HG02571 (cell line): Measurements from ENCODE around the gene DCHS2.

Experiments
- ATAC-seq: cut with Tn5 transposase; IDR thresholded peaks from one replicate; pipeline ENCODE4 v1.9.1; 2021; ENCODE audit warnings: mild to moderate bottlenecking, moderate library complexity; ENCODE audit not compliant: unreplicated experiment

The DCHS2 gene, protein sequence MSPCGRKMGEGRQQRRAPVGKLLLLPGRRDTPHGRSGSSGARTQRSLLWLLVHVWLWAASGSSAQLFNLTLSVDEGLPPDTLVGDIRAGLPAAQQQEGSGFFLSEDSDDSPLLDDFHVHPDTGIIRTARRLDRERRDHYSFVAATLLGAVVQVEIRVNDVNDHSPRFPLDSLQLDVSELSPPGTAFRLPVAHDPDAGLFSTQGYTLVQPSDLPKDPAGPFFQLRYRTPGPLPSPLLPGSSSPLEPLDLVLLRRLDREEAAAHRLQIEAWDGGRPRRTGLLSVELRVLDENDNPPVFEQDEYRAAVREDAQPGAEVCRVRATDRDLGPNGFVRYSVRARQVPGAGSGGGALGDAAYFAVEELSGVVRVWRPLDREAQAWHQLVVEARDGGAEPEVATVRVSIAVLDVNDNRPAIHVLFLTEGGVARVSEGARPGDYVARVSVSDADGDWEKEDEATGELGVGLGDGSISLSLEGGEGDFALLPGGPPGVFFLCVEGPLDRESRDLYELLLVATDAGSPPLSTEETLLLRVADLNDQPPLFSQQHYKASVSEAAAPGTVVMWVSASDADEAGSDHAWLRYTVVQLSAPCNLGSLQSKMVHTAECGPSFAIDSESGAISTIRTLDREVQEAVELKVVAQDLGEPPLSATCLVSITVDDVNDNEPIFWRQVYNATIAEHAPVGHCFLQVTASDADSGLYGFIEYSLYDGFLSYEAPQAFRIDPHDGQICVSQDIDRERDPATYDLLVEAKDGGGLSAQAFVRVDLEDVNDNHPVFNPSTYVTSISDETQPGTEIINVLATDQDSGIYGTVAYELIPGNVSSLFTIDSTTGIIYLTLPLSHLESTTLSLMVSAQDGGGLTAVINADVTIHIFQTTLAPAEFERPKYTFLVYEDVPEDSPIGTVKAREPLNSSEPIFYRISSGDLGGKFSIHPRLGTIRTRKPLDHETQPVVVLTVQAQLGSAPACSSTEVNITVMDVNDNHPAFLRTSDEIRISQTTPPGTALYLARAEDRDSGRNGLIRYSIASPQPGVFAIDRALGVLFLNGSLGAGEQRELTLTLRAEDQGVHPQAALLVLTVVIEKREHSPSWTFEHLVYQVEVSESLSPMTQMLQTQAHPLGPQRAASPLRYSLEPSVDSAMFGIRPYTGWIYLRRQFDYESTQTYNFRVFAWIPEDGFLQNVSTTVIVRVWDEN (N-terminal part only)

DNA sequence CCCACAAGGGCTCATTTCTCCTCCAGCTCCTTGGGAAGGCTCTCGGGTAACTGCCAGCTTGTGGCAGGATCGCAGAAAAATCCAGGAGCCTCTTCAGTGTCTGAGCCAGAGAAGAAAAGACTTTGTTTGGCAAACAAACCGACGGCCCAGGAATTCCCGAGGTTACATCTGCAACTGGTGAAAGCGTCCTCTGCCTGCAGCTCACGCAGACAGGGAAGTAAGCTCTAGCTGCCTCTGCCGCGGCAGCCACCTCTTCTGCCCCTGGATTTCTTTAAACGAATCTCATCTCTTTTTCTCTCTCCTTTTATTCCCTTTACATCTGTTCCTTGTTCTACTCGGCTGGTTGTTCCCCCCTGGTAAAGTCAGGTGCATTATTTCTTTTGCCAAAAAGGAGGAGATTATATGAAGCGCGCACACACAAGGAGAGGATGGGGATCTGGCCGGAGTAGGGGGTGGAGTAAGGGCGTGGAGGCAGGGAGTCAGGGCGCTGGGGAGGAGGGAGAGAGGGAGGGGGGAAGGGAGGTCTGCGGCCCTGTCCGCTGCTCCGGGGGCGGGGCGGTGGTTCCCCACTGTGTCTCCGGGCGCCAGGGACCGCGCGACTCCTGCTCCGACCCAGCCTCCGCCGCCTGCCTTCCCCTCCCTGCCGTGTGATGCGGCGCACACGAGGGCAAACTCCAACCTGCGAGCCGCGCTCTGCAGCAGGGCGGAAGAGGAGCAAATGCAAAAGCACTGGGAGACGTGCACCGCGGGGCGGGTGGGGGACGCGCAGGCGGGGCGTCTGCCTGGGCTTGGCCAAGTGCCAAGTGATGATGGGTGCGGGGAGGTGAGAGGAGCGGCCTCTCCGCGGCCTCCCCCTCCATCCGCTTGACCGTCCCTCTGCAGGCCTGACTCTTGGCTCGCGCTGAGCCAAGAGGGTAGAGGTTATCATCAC lies at the start of gene DCHS2:
DCHS2 (minus strand) TSS at position 459 of the 931 bp plus-strand sequence; CDS start at position 15, 444 bp downstream.
- peak; percentile 57 for ATAC-seq

DNA sequence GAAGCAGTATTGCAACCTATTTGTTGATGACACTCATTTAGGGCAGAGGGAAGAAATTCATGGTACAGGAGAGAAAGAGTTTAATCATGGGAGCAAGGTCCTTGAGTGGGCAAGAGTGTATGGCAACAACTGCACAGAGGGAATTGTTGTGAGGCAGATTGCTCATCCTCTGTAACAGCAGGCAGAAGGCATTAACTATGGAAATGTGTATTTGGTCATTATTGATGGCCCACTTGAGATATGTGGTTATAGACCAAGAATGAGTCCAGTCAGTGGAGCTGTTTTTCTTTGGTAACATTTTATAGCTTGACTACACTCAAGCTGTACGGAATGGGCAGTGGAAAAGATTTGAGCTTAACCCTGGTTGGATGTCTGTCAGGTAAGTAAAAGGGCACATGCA lies 42.7 kb upstream of the DCHS2 start:
- no peak for ATAC-seq

DNA sequence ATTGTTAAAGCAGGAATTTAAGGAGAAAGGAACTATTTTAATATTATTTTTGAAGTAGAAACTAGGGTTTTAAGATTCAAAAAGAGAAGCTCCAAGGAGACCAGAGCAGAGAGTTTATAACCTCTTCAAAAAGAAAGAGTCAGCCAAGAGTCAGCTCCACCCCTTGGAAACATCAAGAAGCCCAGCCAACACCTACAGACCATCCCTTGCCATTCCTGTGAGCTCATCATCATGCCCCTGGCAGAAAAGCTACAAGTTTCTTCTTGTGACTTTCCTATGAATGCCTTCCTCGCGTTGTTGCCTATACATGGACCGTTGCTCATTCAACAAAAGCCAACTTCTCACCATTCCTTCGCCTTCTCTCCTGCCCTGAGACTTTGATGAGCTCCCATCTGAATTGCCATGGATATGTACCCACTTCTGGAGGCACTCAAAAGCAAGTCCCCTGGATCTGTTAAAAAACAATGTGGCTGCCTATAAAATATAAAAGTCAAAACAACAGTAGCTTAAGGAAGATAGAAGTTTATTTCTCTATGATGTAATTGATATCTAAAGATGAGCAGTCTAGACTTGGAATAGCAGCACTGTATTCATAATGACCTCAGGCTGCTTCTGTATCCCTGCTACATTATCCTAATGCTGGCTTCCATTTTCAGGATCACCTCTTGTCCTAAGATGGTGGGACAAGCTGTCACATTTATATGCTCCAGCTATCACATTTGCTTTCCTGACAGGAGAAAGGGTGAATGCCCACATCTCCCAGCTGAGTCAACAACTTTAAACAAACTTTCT lies 38.3 kb upstream of the DCHS2 start:
- no peak for ATAC-seq

DNA sequence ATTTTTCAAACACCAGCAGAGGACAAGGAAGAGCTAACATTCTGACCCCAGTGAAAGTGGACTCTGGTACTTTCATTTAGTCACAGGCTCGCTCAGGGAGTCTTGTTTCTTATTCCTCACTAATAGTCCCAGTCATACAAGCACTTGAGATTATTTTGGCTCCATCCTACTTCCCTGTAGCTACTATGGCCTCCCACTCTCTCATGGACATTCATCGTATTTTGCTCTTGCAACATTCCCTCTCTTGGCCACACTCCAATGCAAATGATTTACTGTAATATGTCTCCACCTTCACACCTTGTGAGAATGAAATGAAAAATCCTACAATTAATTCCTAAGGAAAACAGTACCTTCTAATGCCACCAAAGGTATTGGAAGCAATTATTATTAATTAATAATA lies 37.3 kb upstream of the DCHS2 start:
- ATAC-seq, result no peak

DNA sequence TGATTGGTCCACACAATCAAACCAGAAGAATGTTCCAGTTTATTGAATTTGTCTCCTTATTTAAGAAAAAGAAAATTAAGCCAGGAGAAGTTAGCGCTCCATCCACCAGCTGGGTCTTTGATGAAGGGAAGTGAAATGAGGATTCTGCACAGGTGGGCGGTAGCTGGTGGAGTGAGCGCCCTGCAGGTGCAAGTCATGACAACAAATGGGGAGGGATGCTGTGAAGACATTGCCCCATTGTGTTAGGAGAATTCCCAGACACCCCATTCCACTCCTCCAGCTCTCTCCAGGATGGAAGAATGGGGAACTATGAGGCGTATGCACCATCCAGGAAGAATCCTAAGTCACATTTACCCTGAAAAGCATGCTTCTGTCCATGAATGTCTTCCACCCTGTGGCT lies 35.7 kb upstream of the DCHS2 start:
- no peak for ATAC-seq

DNA sequence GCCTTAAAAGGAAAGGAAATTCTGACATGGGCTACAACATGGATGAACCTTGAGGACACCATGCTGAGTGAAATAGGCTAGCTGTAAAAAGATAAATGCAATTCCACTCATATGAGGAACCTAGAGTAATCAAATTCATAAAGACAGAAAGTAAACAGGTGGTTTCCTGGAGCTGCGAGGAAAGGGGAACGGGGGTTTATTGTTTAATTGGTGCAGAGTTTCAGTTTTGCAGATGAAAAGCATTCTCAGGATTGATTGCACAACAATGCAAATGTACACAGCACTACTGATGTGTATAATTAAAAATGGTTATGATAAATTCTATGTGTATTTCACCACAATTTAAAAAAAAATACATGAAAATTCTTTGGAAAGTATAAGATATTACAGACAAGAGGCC lies 34.6 kb upstream of the DCHS2 start:
- no peak for ATAC-seq

DNA sequence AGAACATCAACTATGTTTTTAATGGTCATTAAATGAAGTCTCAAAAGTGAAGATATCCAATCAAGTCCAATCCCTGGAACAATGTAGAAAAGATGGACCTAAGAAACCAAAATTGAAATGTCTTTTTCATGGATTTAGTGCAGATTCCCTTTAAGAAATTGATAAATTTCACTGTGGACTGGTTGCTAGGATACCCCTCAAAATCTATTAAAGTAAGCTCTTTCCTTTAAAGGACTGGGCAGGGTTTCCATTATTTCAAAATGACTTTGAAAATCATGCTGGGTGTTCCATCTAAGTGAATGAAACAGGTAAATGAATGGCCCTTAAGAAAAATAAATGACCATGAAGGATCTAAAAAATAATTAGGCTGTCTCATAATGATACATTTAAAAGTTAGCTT lies 30.0 kb upstream of the DCHS2 start:
- ATAC-seq, result no peak

DNA sequence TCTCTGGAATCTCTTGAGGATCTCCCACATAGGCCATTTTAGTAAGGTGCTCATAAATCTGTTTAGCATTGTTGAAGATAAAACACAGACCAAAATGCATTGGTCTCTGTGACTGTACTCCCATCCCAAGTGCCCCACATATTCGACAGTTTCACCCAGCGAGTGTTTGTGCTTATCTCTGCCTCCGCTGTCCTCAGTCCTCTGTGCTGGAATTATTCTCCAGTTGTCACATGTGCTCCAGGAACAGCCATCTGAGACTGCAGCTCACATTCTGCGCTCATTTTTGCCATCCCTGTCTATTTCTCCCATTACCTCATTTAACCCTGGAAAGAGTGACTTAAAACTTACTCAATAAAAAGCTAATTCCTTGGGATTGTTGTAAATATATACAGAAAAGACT lies 27.6 kb upstream of the DCHS2 start:
- no peak for ATAC-seq

DNA sequence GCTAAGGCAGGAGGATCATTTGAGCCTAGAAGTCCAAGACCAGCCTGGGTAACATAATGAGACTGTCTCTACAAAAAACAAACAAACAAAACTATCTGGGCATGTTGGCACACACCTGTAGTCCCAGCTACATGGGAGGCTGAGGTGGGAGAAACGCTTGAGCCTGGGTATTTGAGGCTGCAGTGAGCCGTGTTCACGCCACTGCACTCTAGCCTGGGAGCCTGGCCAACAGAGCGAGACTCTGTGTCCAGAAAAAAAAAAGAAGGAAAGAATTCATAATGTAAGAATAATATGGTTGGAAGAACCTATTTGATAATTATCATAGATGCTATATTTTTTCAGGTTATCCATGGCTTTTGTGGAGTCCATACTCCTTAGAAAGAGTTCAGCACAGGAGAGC lies 26.0 kb upstream of the DCHS2 start:
- ATAC-seq, result no peak

DNA sequence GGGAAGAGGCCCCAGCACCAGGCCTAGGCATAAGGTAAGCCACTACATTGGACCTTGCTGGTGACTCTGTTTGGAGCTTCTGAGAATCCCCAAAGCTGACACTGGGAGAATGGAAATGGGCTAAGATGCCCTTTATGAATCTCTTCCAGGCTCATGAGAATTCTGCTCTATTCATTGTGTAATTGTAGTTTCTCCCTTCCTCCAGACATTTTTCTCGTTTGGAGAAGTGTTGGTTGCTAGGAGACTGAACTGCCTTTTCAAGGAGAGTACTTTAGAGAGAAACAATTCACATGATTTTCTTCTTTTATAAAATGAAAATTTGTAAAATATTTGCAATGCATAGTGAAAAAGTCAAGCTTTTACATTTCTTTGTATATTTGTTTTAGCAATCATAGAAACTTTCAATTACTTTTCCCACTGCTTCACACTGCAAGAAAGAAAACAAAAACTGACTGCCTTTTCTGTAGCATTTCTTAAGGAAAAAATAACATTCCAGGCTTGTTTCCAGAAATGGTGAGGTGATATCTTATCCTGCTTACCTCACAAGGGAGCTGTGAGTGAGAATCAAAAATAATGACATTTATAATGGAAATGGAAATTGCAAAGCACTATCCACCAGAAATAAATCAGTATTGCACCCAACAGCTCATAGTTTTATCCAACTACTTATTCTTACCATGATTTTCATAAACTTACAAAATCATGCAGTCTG lies 24.9 kb upstream of the DCHS2 start:
- no peak for ATAC-seq

DNA sequence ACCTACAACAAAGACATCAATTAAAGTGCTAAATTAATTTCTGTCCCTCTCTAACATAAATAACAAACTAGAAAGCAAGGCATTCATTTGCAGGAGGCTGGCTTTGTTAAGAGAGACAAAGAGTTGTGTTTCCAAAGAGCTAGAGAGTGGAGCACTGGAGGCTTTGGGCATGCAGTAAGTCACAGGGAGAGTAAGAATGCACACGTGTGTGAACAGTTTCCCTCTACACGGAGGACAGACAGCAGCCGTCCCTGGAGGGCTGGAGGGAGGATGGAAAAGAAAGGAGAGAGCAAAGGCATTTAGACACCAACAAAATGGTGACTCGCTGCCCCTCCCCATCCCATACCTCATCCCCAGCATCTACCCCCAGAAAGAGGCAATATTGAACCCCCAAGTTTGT lies 20.4 kb upstream of the DCHS2 start:
- ATAC-seq, result no peak

DNA sequence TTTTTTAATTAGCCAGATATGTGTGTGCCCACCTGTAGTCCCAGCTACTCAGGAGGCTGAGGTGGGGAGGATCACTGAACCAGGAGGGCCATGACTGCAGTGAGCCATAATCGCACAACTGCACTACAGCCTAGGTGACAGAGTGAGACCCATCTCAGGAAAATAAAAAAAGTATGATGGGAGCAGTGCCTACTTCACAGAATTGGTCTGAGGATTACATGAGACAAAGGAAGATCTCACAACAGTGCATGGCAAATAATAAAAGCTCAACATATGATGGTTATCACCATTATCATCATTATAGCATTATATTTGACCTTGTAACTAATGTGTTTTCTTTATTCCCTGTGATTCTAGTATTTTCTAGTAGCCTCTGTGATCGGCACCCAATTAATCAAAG lies 19.9 kb upstream of the DCHS2 start:
- no peak for ATAC-seq

DNA sequence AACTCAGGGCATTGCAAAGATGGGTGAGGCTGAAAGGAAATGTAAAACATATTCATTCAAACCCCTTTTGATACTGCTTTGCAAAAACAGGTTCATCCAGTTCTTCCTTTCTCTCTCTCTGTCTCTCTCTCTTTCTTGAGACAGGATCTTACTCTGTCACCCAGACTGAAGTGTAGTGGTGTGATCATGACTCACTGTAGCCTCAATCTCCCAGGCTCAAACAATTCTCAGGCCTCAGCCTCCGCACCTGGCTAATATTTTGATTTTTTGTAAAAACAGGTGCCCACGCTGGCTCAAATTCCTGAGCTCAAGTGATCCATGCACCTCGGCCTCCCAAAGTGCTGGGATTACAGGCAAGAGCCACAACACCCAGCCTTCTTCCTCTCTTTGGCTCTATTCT lies 15.6 kb upstream of the DCHS2 start:
- no peak for ATAC-seq

DNA sequence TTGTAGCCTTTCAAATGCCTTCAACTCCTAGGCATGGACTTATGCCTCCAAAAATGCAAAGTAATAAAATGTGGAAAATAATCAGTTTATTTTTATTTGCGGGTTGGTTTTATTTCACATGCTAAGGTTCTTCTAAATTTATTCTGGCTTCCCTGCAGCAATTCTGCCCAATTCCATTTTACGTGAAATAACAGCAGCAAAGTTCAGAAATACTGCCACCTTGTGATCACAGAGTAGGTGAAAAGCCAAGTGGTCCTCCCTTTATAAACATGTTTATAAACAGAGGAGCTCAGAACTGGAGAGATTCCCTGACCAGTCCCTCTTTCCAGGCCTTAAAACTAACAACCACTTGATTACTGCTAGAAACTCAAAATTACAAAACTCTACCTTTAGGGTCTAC lies 14.7 kb upstream of the DCHS2 start:
- ATAC-seq, result no peak

DNA sequence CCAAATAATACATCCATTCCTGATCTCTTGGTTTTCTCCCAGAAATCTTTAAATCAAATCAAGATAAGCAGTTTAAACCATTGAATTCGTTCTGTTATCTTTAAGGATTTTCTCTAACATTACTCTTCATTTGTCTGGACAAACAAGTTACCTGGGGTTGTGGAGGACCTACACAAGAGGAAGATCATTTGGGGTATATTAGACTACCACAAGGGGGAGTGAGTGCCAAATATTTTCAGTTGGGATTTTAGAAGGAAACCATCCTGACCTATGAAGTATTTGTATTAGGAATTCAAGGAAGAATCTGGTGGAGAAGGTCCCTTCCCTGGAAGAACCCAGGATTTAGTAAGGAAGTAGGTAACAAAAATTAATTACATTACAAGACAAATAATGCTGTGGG lies 12.0 kb upstream of the DCHS2 start:
- ATAC-seq, result no peak

DNA sequence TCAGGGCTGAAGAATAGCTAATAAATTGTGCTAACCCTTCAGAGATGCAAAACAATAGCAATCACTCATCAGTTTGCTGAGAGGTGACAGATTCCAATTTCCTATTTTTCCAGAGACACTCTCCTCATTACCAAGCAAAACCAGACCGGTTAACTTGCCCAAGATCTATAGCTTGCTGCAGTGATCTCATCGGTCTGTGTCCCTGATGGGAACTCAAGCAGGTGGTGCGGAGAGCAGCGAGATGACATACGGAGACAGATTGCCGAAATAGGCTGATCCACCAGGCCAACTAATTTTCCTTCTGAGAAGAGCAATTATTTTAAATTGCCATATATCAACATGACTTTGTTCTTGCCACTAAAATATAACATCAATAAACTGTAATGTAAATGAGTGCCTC lies 10.5 kb upstream of the DCHS2 start:
- ATAC-seq, result no peak

DNA sequence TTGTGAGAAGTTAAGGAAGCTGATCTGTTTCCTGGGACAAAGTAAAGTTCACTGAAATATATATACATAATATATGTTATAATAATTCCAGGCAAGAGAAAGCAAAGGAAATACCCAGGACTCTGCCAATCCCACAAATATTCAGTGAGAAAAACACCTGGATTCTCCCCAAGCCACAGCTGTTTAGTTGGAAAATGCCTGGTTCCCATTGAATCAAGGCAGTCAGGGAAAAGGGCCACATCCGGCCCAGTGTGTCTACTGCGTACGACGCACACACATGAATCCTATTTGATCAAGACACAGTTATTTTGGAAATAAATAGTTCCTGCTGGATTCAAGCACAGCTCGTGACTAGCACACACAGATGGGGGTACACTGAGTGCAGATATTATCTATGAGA lies 6.3 kb upstream of the DCHS2 start:
- ATAC-seq, result no peak

DNA sequence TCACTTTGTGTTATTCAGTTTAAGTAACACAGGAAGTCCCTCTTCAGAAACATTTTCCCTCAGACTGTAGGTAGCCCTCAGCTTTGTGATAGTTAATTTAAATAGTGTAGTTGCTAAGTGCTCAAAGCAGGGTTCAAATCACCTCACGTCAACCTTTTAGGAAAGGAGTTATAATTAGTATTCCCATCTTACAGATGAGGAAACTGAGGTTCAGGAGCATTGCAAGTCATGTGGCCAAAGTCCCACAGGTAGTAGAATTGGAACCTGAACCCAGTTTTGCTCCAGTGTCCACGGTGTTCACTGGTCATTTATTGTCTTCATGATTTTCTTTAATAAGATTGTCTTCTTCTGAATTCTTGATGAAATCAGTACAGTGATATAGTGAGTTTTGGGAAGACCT lies 4.3 kb upstream of the DCHS2 start:
- no peak for ATAC-seq

DNA sequence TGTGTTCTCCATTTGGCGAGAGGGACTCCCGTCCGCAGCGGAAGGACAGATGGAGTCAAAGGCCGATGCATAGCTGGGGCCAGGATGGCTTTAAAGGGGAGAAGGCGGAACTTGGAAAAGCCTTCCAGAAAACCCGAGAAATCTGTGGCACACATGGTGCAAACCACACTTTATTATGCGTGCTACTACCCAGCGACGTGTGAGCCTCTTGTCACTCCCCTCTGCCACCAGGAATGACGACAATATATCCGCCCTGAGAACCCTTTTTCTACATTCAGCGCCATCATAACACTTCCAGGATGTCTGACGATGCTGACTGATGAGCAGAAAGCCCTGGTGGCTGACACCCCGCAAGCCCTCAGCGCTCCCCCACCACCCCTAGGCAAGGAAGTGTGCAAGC lies 689 bp upstream of the DCHS2 start:
- no peak for ATAC-seq
